Ascending aorta (tissue), 2 donors: ENCODE data around the gene ZNF785. TPM values are rescaled to one million over a fixed set of nuclear protein-coding genes. Genes with fewer than 3 reads are reported as not detected.

Experiments used
- DNase-seq, 2 donors: peaks; one replicate each; pipeline ENCODE4 v3.0.0-alpha.2; 2019; ENCODE audit warnings: low spot score in 2 of 2
- H3K27ac ChIP-seq, 2 donors: fragments of 200-600 bp; sonication (generic); one replicate each; pipeline ENCODE4 v1.5.1; 2016 to 2017; ENCODE audit warnings: mild to moderate bottlenecking in 1 of 2
- H3K27me3 ChIP-seq: fragments of 200-600 bp; sonication (generic); one replicate; pipeline ENCODE4 v1.5.1; 2017
- H3K36me3 ChIP-seq, 2 donors: fragments of 200-600 bp; sonication (generic); one replicate each; pipeline ENCODE4 v1.5.1; 2016
- H3K4me1 ChIP-seq, 2 donors: fragments of 200-600 bp; sonication (generic); one replicate each; pipeline ENCODE4 v1.5.1; 2016 to 2017; ENCODE audit warnings: mild to moderate bottlenecking in 1 of 2
- H3K4me3 ChIP-seq, 2 donors: fragments of 200-600 bp; sonication (generic); one replicate each; pipeline ENCODE4 v1.5.1; 2016 to 2017; ENCODE audit warnings: mild to moderate bottlenecking in 1 of 2
- H3K9me3 ChIP-seq, 2 donors: fragments of 200-600 bp; sonication (generic); one replicate each; pipeline ENCODE4 v1.5.1; 2016
- CTCF ChIP-seq, 3 experiments: fragments of 200-600 bp in 2 of 3; fragments of 450-650 bp in 1 of 3; sonication (generic) in 2 of 3; IDR thresholded peaks; one replicate each; pipeline ENCODE4 v1.5.1; 2016 to 2019; ENCODE audit warnings: antibody characterized with exemption in 3 of 3, mild to moderate bottlenecking in 1 of 3, moderate library complexity in 1 of 3
- intact Hi-C: fragments of 100-400 bp; cut with DNase I; formaldehyde crosslinking; loops from one replicate; pipeline ENCODE4 v1.15.1; 2023
- total RNA-seq: library from RNA; depleted of rRNA; stranded (reverse); fragments of >200 nt; gene quantifications from one replicate; pipeline ENCODE4 v1.1.0, GENCODE V29; 2016

The ZNF785 gene
- total RNA-seq, 1 donor from 2014 or later, result 12.1 TPM

GRCh38 chr16:30605158-30605557, 19.7 kb upstream of the ZNF785 start:
- Histone ChIP-seq H3K4me3 (no peak overlapping the region), H3K27ac (no peak overlapping the region), H3K36me3 (peaks cover 22 to 50% of the 10 kb centered on the region in 2 donors), H3K27me3 (no peaks in the 10 kb centered on the region), H3K4me1 (peaks cover 0 to 10% of the 10 kb centered on the region in 2 donors), H3K9me3 (no peaks in the 10 kb centered on the region)
- TF ChIP-seq CTCF (IDR thresholded peaks at IDR 0.05), result no peak
- no peak for DNase-seq
- intact Hi-C loops, result no loop called here

GRCh38 chr16:30604316-30604947, 18.9 kb upstream of the ZNF785 start:
- no peak overlapping the region for H3K4me3 ChIP-seq
- peaks cover 22 to 50% of the 10 kb centered on the region in 2 donors for H3K36me3 ChIP-seq
- TF ChIP-seq CTCF (IDR thresholded peaks at IDR 0.05), result no peak
- intact Hi-C loops, result no loop called here
- no peak overlapping the region for H3K27ac ChIP-seq
- no peak for DNase-seq
- H3K9me3 ChIP-seq, result no peaks in the 10 kb centered on the region
- H3K27me3 ChIP-seq, result no peaks in the 10 kb centered on the region
- H3K4me1 ChIP-seq, result peaks cover 0 to 8% of the 10 kb centered on the region in 2 donors

DNA sequence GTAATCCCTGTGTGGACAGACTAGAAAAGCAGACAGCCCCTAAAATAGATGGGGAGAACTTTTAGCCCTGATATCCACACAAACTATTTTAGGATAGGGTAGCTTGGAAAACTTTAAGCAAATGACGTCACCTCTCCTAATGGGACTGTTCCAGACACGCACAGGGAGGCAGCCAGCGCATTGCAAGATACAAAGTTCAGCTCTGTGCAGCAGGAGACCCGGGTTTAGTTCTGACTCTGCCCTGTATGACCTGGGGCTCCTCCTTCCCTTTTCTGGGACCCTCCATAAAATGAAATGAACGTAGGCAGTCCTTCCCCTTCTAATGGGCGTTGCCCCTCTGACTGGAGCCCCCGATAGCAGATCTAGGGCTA, 18.4 kb upstream of the ZNF785 start:
- peaks cover 0 to 3% of the 10 kb centered on the region in 2 donors for H3K4me1 ChIP-seq
- H3K27me3 ChIP-seq, result no peaks in the 10 kb centered on the region
- DNase-seq, result no peak
- no peak for TF ChIP-seq CTCF (IDR thresholded peaks at IDR 0.05)
- H3K36me3 ChIP-seq, result peaks cover 22 to 50% of the 10 kb centered on the region in 2 donors
- H3K27ac ChIP-seq, result no peak overlapping the region
- no peaks in the 10 kb centered on the region for H3K9me3 ChIP-seq
- intact Hi-C loops, result no loop called here
- H3K4me3 ChIP-seq, result no peak overlapping the region

- H3K4me1 ChIP-seq, result no peaks in the 10 kb centered on the region
- H3K27me3 ChIP-seq, result no peaks in the 10 kb centered on the region
- H3K36me3 ChIP-seq, result peaks cover 22 to 48% of the 10 kb centered on the region in 2 donors
- no peak for TF ChIP-seq CTCF (IDR thresholded peaks at IDR 0.05)
- intact Hi-C loops, result no loop called here
- no peaks in the 10 kb centered on the region for H3K9me3 ChIP-seq
- DNase-seq, result no peak
- no peak overlapping the region for H3K27ac ChIP-seq
- no peak overlapping the region for H3K4me3 ChIP-seq
Observed at GRCh38 chr16:30602616-30603277, 17.2 kb upstream of the ZNF785 start.

GRCh38 chr16:30601966-30602365, 16.5 kb upstream of the ZNF785 start:
- no peak for DNase-seq
- Histone ChIP-seq H3K9me3 (no peaks in the 10 kb centered on the region), H3K27me3 (no peaks in the 10 kb centered on the region), H3K4me3 (no peak overlapping the region), H3K4me1 (no peaks in the 10 kb centered on the region), H3K27ac (no peak overlapping the region), H3K36me3 (peaks cover 22 to 43% of the 10 kb centered on the region in 2 donors)
- intact Hi-C loops, result no loop called here
- TF ChIP-seq CTCF (IDR thresholded peaks at IDR 0.05), result no peak
